GM18508 (cell line): ENCODE results near the gene MBD6.
"Not testable (repeated sequence)": the region's sequence is repeated elsewhere in the genome, so short reads cannot be mapped to it uniquely, and the experiment has no call there.

Experiments used
- ATAC-seq: cut with Tn5 transposase; IDR thresholded peaks from one replicate; pipeline ENCODE4 v1.9.1; 2021; ENCODE audit warnings: moderate number of reproducible peaks; ENCODE audit not compliant: insufficient read depth, unreplicated experiment

Gene MBD6

DNA sequence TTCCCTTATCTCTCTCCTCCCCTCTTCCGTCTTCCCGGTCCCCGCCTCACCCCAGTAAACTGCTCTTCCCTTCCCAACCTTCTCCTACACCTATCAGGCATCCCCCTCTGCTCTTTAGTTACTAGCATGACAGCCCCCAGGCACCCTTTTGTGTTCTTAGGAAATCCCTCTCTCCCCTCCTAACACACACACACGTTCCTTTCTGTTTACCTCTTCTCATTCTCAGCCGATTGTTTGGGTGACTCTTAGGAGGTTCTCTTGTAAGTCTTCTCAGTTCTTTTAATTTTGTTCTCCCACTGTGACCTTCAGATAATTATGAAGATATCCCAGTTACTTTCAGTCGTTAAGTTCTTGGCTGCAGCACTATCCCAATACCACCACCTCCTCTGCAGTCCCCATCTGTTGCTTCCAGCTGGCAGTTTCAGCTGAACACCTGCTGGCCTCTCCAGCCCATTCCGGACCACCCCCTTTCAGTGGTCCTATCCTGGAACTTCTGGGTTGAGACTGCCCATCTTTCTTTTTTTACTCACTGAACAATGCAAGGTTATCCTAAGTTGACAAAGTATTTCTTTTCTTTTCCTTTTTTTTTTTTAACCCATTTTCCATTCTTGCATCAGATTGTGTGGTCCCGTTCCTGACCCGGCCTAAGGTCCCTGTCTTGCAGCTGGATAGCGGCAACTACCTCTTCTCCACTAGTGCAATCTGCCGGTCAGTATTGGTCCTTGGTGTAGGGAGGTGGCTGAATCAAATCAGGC is 34.0 kb upstream of the MBD6 start:
- ATAC-seq: no peak

DNA sequence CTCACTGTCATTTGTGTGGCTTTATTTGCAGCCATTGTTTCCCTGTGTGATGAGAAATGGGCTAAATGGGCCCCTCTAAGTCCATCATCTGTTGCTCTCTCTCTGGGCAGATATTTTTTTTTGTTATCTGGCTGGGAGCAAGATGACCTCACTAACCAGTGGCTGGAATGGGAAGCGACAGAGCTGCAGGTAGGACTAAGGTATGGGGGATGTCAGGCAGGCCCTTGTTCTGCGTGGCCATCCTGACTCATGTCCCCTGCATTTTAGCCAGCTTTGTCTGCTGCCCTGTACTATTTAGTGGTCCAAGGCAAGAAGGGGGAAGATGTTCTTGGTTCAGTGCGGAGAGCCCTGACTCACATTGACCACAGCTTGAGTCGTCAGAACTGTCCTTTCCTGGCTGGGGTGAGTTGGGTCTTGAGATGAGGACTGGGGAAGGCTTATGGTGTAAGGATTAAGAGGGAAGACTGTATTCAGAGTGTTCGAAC is 33.4 kb upstream of the MBD6 start:
- no peak for ATAC-seq

DNA sequence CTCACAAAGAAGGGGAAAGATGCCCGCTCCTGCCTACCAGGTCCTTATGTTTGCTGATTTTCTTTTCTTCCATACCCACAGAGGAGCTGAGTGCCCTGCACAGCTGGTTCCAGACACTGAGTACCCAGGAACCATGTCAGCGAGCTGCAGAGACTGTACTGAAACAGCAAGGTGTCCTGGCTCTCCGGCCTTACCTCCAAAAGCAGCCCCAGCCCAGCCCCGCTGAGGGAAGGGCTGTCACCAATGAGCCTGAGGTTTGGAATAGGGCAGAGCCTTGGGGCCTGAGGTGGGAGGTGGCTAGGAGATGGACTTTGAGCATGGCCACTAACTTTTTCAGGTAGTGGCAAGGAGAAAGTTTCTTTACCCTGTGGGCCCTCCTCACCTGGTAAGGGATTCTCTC is 32.5 kb upstream of the MBD6 start:
- no peak for ATAC-seq

DNA sequence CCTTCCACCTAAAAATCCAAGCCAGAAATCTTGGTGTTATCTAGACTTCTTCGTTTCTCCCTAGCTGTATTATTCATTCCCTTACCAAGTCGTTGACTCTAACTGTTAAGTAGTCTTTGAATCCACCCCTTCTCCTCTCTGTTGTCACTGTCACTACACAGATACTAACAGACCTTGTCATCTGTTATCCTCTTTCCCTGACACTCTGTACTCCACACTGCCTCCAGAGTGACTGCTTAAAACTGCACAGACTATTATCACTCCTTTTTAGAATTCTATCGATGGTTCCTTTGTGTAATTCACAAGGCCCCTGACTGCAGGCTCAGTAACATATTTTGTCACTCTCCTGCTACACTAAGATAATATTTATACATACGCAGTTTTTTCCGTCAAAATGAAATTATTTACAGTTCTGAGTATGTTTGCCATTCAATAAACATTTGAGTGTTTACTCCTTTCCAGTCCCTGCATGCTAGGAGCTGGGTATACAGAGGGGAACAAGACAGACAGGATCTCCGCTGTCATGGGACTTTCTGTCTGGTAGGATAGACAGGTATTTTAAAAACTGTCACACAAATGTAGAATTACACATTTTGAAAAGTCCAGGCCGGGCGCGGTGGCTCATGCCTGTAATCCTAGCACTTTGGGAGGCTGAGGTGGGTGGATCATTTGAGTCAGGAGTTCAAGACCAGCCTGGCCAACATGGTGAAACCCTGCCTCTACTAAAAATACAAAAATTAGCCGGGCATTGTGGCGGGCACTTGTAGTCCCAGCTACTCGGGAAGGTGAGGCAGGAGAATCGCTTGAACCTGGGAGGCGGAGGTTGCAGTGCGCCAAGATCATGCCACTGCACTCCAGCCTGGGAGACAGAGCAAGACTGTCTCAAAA is 31.0 kb upstream of the MBD6 start:
- no peak for ATAC-seq

DNA sequence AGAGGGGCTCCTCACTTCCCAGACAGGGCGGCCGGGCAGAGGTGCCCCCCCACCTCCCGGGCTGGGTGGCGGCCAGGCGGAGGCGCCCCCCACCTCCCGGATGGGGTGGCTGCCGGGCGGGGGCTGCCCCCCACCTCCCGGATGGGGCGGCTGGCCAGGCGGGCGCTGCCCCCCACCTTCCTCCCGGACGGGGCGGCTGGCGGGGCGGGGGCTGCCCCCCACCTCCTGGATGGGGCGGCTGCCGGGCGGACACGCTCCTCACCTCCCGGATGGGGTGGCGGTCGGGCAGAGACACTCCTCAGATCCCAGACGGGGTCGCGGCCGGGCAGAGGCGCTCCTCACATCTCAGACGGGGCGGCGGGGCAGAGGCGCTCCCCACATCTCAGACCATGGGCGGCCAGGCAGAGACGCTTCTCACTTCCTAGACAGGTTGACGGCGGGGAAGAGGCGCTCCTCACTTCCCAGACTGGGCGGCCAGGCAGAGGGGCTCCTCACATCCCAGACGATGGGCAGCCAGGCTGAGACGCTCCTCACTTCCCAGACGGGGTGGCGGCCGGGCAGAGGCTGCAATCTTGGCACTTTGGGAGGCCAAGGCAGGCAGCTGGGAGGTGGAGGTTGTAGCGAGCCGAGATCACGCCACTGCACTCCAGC is 27.4 kb upstream of the MBD6 start:
- ATAC-seq: not testable (repeated sequence)

DNA sequence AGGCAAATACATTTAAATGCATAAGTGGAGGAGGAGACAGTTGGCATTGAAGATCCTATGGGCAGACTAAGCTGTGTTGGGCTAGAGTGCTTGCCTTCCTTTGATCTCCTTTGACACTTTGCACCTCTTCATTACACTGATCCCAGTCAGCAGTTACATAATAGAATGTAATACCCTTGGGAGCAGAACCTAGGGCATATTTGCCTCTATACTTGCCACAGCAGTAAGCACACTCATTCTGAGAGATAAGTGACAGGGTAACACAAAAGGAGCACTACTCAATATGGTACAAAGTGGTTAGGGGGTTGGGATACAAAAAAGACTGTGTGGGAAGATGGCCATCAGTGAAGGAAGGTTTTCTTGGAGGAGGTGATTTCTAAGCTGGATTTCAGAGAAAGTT is 25.8 kb upstream of the MBD6 start:
- ATAC-seq: no peak

DNA sequence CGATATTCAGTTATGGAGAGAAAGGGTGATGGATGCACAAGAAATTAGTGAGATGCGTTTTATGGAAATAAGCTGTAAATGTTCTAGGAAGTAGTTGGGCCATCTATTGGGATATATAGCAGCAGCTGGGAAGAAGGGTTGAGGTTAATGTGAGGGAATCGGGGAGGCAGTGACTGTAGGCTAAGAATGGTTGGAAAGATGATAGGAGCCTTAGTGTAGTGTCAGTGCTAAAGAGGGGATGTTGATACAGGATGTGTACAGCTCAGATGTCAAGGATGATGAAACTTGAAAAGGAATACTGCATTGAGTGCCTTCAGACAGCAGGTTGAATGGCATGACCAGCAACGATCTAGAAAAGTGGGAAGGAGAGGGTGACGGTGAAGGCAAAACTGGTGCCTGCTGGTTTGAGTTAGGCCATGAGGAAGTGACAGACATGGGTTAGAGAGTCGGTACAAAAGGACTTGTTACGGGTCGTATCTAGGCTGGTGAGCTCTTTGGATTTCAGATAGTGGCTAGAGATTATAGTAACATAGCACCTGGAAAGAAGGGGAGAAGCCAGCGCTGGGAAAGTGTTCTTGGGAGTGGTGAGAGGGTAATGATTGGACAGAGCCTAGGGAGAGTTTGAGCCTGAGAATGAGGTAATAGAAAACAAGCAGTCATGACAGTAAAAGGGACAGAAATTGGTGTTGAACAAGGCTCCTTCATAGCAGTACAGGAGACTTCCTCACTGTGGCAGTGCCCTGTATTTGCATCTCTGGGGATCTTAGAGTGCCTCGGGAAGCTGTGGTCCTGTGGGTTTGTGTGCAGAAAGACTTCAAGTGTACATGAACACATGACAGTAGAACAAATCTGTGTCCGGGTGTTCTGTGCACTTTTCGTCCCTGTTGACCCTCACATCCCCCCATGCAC is 25.1 kb upstream of the MBD6 start:
- no peak for ATAC-seq

DNA sequence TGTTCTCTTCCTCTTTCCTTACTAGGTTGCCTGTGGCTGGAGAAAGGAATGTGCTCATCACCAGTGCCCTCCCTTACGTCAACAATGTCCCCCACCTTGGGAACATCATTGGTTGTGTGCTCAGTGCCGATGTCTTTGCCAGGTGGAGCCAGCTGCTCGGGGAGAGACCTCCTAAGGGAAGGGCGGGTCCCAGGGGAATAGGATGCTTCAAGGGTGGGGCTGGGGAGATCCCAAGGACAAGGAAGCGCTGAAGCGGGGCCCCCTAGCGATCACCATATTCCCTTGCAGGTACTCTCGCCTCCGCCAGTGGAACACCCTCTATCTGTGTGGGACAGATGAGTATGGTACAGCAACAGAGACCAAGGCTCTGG is 24.5 kb upstream of the MBD6 start:
- no peak for ATAC-seq

DNA sequence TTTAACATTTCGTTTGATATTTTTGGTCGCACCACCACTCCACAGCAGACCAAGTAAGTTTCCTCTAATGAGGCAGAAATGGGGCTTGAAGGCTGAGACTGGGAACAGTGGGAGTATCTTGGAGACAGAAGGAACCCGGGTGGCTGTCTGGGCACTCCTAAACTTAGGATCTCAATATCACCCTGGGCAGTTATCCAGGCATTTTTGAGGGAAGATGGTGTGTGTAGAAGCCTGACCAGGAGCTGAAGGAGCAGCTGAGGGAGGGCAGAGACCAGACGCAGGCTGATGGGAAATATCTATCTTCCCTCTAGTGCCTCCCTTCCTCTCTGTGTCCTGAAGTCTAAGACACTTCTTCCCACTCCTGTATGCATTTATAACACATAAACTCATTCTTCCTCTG is 24.1 kb upstream of the MBD6 start:
- ATAC-seq: no peak

DNA sequence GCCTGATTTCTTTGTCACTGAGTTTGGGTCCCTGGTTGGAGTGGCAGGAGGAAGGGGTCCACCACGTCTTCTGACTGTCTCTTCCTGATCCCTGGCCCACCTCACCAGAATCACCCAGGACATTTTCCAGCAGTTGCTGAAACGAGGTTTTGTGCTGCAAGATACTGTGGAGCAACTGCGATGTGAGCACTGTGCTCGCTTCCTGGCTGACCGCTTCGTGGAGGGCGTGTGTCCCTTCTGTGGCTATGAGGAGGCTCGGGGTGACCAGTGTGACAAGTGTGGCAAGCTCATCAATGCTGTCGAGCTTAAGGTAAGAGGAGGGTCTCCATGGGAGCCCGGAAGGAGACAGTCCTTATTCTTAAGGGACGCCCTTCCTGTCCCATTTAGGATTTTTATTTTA is 22.4 kb upstream of the MBD6 start:
- no peak for ATAC-seq

DNA sequence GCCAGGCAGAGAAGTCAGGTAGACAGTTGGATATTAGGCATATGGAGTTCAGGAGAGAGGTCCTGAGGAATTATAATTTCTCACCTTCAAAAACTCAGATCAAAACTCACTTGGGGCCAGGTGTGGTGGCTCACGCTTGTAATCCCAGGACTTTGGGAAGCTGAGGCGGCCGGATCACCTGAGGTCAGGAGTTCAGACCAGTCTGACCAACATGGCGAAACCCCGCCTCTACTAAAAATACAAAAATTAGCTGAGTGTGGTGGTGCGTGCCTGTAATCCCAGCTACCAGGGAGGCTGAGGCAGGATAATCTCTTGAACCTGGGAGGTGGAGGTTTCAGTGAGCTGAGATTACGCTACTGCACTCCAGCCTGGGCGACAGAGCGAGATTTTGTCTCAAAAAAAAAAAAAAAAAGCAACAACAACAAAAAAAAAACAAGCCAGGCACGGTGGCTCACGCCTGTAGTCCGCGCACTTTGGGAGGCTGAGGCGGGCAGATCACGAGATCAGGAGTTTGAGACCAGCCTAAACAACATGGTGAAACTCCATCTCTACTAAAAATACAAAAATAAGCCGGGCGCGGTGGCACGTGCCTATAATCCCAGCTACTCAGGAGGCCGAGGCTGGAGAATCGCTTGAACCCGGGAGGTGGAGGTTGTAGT is 20.2 kb upstream of the MBD6 start:
- ATAC-seq: not testable (repeated sequence)

DNA sequence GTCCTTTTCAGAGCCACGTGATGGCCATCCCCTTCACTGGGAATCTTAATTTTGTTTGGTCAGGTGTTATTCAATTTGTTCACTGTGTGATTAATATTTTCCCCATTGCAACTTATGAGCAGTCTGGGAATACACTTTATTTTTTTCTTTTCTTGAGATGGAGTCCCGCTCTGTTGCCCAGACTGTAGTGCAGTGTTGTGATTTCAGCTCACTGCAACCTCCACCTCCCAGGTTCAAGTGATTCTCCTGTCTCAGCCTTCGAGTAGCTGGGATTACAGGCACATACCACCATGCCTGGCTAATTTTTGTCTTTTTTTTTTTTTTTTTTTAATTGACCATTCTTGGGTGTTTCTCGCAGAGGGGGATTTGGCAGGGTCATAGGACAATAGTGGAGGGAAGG is 16.1 kb upstream of the MBD6 start:
- ATAC-seq: not testable (repeated sequence)

DNA sequence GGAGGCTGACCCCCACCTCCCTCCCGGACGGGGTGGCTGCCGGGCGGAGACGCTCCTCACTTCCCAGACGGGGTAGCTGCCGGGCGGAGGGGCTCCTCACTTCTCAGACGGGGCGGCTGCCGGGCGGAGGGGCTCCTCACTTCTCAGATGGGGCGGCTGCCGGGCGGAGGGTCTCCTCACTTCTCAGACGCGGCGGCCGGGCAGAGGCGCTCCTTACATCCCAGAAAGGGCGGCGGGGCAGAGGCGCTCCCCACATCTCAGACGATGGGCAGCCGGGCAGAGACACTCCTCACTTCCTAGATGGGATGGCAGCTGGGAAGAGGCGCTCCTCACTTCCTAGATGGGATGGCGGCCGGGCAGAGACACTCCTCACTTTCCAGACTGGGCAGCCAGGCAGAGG is 14.8 kb upstream of the MBD6 start:
- not testable (repeated sequence) for ATAC-seq

DNA sequence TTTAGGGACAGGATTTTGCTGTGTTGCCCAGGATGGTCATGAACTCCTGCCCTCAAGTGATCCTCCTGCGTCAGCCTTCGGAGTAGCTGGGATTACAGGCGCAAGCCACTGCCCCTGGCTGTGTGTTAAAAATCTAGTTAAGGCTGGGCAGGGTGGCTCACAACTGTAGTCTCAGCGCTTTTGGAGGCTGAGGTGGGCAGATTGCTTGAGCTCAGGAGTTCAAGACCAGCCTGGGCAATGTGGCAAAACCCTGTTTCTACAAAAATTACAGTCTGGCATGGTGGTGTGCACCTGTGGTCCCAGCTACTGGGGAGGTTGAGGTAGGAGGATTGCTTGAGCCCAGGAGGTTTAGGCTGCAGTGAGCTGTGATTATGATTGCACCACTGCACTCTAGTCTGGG is 11.5 kb upstream of the MBD6 start:
- ATAC-seq: no peak

DNA sequence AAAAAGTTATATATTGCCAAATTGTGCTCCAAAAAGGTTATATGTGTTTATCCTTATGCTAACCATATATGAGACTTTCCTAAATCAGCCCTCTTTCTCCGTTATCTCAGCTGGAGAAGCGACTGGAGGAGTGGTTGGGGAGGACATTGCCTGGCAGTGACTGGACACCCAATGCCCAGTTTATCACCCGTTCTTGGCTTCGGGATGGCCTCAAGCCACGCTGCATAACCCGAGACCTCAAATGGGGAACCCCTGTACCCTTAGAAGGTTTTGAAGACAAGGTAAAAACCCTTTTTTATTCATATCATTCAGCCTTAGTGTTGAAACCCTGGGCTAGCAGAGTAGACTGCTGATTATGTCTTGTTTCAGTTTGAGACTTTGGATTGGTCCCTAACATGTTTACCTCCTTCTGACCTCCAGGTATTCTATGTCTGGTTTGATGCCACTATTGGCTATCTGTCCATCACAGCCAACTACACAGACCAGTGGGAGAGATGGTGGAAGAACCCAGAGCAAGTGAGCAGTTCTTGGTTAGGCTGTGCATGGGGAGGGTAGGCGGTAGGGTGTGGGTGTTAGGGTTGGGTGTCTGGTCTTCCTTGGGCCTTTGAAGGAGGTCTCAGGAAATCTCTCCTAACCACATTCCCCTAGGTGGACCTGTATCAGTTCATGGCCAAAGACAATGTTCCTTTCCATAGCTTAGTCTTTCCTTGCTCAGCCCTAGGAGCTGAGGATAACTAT is 10.9 kb upstream of the MBD6 start:
- ATAC-seq: no peak

DNA sequence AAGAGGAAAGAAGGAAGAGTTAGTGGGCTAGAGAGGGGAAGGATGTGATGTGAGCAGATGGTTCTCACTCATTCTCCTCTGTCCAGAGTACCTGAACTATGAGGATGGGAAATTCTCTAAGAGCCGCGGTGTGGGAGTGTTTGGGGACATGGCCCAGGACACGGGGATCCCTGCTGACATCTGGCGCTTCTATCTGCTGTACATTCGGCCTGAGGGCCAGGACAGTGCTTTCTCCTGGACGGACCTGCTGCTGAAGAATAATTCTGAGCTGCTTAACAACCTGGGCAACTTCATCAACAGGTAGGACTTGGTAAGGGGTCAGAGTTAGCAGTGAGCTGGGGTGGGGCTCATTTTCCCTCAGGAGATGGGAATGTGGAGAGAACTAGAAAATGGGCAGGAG is 10.0 kb upstream of the MBD6 start:
- no peak for ATAC-seq

DNA sequence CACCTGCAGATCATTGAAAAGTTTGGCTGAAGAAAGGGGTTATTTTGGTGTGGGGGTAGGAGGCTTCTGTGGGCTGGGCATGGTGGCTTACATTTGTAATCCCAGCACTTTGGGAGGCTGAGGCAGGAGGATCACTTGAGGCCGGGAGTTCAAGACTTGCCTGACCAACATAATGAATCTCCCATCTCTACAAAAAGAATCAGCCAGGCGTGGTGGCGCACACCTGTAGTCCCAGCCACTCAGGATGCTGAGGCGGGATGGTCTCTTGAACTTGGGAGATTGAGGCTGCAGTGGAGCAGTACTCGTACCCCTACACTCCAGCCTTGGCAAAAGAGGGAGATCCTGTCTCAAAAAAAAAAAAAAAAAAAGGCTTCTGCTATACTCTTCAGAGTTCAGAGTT is 9.4 kb upstream of the MBD6 start:
- ATAC-seq: no peak

DNA sequence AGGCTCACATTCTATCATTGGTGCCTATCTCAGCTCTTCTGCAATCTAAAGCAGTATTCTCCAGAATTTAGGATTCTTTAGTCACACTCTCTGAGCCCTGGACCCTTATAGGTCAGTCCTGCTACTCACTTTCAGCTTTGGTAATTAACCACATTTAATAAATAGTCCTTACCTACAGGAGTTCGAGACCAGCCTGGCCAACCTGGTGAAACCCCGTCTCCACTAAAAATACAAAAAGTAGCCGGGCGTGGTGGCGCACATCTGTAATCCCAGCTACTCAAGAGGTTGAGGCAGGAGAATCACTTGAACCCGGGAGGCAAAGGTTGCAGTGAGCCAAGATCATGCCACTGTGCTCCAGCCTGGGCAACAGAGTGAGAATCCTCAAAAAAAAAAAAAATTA is 8.9 kb upstream of the MBD6 start:
- not testable (repeated sequence) for ATAC-seq

DNA sequence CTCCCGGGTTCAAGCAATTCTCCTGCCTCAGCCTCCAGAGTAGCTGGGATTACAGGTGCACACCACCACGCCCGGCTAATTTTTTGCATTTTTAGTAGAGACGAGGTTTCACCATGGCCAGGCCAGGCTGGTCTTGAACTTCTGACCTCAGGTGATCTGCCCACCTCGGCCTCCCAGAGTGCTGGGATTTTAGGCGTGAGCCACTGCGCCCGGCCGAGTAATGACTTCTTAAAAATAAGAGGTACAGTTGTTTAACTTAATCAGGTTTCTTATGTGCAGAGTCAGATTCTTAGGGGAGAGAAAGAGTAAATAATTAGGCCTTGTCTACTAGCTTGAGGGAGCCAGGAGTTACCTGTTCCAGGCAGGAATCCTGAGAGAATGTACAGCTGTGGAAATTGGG is 8.4 kb upstream of the MBD6 start:
- ATAC-seq: not testable (repeated sequence)
